GM12873 (cell line): Measurements from ENCODE around the gene NAV2.

ENCODE experiments used
- TF ChIP-seq, protein P1 (sequence below): IDR thresholded peaks from 2 replicates; pipeline ENCODE4 v1.5.1; 2012; ENCODE audit warnings: low read depth, mild to moderate bottlenecking, moderate library complexity, low read length, control low read depth; ENCODE audit not compliant: insufficient read depth; ENCODE audit errors: missing control alignments

NAV2 gene

GRCh38 chr11:19881177-19881576 is 168.5 kb downstream of the NAV2 start:
- TF ChIP-seq, protein P1, sequence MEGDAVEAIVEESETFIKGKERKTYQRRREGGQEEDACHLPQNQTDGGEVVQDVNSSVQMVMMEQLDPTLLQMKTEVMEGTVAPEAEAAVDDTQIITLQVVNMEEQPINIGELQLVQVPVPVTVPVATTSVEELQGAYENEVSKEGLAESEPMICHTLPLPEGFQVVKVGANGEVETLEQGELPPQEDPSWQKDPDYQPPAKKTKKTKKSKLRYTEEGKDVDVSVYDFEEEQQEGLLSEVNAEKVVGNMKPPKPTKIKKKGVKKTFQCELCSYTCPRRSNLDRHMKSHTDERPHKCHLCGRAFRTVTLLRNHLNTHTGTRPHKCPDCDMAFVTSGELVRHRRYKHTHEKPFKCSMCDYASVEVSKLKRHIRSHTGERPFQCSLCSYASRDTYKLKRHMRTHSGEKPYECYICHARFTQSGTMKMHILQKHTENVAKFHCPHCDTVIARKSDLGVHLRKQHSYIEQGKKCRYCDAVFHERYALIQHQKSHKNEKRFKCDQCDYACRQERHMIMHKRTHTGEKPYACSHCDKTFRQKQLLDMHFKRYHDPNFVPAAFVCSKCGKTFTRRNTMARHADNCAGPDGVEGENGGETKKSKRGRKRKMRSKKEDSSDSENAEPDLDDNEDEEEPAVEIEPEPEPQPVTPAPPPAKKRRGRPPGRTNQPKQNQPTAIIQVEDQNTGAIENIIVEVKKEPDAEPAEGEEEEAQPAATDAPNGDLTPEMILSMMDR, result no peak

GRCh38 chr11:19882356-19882755 is 169.7 kb downstream of the NAV2 start:
- TF ChIP-seq, protein P1, result no peak

- TF ChIP-seq, protein P1, result no peak
These were observed 173.9 kb downstream of the NAV2 start for GRCh38 chr11:19886498-19886897.

GRCh38 chr11:19887842-19888241 is 175.2 kb downstream of the NAV2 start:
- TF ChIP-seq, protein P1, result no peak

DNA sequence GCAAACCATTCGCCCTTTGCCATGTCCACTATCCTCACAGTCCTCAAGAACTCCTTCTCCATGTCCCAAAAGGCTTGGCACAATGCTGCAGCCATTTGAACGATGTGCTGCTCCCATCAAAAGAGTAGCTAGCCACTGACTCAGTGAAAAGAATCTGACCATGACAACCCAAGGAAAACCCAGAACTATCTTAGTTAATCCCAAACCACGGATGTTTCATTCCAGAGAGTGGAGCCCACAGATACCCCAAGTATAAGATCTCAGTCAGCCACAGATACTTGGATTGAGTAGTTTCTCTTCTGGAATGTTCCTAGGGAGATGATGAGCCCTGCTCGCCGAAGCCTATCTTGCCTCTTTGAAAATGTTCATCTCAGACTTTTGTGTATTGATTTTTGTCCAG is 176.9 kb downstream of the NAV2 start:
- TF ChIP-seq, protein P1, result no peak

GRCh38 chr11:19890308-19890707 is 177.7 kb downstream of the NAV2 start:
- TF ChIP-seq, protein P1, result no peak

DNA sequence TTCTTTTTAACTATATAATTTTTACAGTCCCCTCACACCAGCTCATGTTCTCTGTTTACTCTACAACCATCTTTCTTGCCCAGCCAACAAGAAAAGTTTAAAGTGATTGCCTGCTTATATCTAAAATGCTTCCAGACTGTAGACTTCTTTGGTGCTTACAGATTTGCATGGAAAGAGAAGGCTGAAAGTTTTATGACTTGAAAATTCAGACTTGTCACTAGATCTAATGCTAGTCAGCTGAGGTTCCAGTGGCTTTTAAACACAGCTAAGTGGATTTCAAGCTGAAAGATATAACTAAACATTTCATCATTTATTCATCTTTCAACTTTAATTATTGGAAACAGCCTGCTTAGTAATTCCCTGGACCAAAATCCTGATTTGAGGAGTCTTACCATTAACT is 178.4 kb downstream of the NAV2 start:
- TF ChIP-seq, protein P1, result no peak
